MM.1S (cell line): ENCODE measurements around the gene SPTBN1.

Source experiments
- DNase-seq: peaks from one replicate; pipeline ENCODE4 v3.0.0-alpha.2; 2015
- H2AFZ ChIP-seq: fragments of 300-600 bp; sonication (generic); 2 replicates; pipeline ENCODE4 v1.6.0; 2016; ENCODE audit warnings: antibody characterized with exemption, low read length
- H3F3A ChIP-seq: fragments of 300-600 bp; sonication (generic); 2 replicates; pipeline ENCODE4 v1.6.1; 2016; ENCODE audit warnings: mild to moderate bottlenecking, antibody characterized with exemption, low read length, moderate library complexity, mixed read lengths; ENCODE audit not compliant: insufficient read depth
- H3K27ac ChIP-seq: fragments of 300-600 bp; sonication (generic); 2 replicates; pipeline ENCODE4 v1.5.1; 2016; ENCODE audit warnings: mild to moderate bottlenecking, low read length
- H3K27me3 ChIP-seq: fragments of 300-600 bp; sonication (generic); replicated peaks from 2 replicates; pipeline ENCODE4 v1.6.0; 2016; ENCODE audit warnings: low read length; ENCODE audit not compliant: insufficient read depth
- H3K36me3 ChIP-seq: fragments of 300-600 bp; sonication (generic); replicated peaks from 2 replicates; pipeline ENCODE4 v1.6.1; 2016; ENCODE audit warnings: mild to moderate bottlenecking, low read length, mixed read lengths; ENCODE audit not compliant: insufficient read depth
- H3K4me1 ChIP-seq: fragments of 300-600 bp; sonication (generic); 2 replicates; pipeline ENCODE4 v1.6.1; 2016; ENCODE audit warnings: low read length, mixed read lengths
- H3K4me2 ChIP-seq: fragments of 300-600 bp; sonication (generic); 2 replicates; pipeline ENCODE4 v1.6.0; 2016; ENCODE audit warnings: low read depth, low read length
- H3K4me3 ChIP-seq: fragments of 300-600 bp; sonication (generic); 2 replicates; pipeline ENCODE4 v1.5.1; 2016; ENCODE audit warnings: low read length, mixed read lengths
- H3K79me2 ChIP-seq: fragments of 300-600 bp; sonication (generic); 2 replicates; pipeline ENCODE4 v1.6.1; 2016; ENCODE audit warnings: mixed run types, low read length, mixed read lengths
- H3K9ac ChIP-seq: fragments of 300-600 bp; sonication (generic); 2 replicates; pipeline ENCODE4 v1.6.1; 2016; ENCODE audit warnings: low read length, mixed read lengths
- H3K9me2 ChIP-seq: fragments of 300-600 bp; sonication (generic); replicated peaks from 2 replicates; pipeline ENCODE4 v1.6.1; 2016; ENCODE audit warnings: mild to moderate bottlenecking, low read length, mixed read lengths; ENCODE audit not compliant: insufficient read depth
- H3K9me3 ChIP-seq: fragments of 300-600 bp; sonication (generic); replicated peaks from 2 replicates; pipeline ENCODE4 v1.6.1; 2016; ENCODE audit warnings: mild to moderate bottlenecking, low read length, mixed read lengths; ENCODE audit not compliant: insufficient read depth
- H4K20me1 ChIP-seq: fragments of 300-600 bp; sonication (generic); 2 replicates; pipeline ENCODE4 v1.6.1; 2016; ENCODE audit warnings: mild to moderate bottlenecking, low read length, moderate library complexity, mixed read lengths; ENCODE audit not compliant: insufficient read depth
- EZH2 ChIP-seq: fragments of 300-600 bp; sonication (generic); optimal IDR thresholded peaks from 2 replicates; pipeline ENCODE3; 2017; ENCODE audit warnings: low read depth, mild to moderate bottlenecking, antibody characterized with exemption, low read length, mixed read lengths
- EZH2phosphoT487 ChIP-seq: fragments of 300-600 bp; sonication (generic); IDR thresholded peaks from 2 replicates; pipeline ENCODE4 v1.6.1; 2018; ENCODE audit warnings: antibody characterized with exemption, low read length
- TF ChIP-seq, protein P1 (sequence below): fragments of 300-600 bp; sonication (generic); IDR thresholded peaks from 2 replicates; pipeline ENCODE4 v1.5.1; 2016; ENCODE audit warnings: antibody characterized with exemption, low read length, mixed read lengths

SPTBN1 gene

DNA sequence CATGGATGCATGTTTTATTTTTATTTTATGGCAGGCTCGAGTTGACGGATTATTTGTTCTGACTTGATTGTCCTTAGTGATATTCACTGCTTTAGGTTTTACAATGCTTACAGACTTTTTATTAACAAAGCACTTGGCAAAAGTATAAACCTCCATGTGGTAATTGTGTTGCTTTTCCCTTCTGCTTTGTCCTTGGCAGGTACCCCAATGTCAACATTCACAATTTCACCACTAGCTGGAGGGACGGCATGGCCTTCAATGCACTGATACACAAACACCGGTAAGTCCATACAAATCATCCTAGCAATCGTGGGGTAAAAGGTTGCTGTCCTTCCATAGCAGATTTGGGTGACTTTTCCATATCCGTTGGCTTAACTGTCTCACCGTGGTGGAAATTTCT is 161.3 kb downstream of the SPTBN1 start:
- no peak overlapping the region for H2AFZ ChIP-seq

DNA sequence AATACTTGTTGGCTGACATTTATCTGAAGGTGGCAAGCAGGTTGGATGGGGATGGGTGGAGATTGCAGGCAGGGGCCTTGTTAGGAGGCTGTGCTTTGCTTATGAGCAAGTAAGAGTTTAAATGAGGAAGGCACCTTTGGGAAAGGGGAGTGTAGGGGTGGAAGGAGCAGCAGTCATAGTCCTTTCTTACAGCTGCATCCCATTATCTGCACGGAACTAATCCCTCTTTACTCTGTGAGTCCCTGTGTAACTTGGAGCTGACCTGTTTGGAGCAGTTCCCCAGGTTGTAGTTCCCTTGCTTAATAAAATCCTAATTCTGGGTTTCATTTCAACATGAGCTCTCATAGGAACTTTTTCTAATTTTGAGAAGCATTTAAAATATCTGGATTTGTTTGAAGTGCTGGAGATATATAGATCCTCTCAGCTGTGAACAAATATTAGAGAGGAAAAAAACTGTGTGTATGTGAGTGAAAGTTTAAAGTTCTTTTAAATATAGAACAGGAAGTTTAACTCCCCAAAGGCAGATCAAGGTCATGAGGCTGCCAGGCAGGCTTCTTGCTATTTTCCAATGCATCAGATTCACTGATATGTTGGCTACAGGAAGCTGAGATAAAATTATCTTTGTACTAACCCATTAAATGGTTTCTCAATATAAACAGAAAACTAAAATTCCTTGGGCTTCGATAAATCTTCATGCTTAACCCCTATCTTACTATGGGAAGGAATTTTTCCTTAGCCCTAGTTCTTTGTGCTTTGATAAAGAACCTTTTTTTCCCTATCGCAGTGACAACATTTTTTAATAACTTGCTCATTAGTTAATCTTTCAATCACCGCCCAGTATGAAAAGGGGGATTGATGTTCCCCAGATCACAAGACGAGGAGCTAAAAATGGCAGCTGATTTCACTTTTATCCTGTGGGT is 162.8 kb downstream of the SPTBN1 start:
- TF ChIP-seq EZH2phosphoT487: no peak
- TF ChIP-seq, protein P1, sequence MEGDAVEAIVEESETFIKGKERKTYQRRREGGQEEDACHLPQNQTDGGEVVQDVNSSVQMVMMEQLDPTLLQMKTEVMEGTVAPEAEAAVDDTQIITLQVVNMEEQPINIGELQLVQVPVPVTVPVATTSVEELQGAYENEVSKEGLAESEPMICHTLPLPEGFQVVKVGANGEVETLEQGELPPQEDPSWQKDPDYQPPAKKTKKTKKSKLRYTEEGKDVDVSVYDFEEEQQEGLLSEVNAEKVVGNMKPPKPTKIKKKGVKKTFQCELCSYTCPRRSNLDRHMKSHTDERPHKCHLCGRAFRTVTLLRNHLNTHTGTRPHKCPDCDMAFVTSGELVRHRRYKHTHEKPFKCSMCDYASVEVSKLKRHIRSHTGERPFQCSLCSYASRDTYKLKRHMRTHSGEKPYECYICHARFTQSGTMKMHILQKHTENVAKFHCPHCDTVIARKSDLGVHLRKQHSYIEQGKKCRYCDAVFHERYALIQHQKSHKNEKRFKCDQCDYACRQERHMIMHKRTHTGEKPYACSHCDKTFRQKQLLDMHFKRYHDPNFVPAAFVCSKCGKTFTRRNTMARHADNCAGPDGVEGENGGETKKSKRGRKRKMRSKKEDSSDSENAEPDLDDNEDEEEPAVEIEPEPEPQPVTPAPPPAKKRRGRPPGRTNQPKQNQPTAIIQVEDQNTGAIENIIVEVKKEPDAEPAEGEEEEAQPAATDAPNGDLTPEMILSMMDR: no peak
- no peak for TF ChIP-seq EZH2
- no peaks in the 10 kb centered on the region for H3F3A ChIP-seq
- peaks cover 45% of the 10 kb centered on the region for H3K36me3 ChIP-seq
- no peak overlapping the region for H3K4me2 ChIP-seq
- no peak overlapping the region for H3K9ac ChIP-seq
- peaks cover 98% of the 10 kb centered on the region for H3K79me2 ChIP-seq
- H3K27me3 ChIP-seq: no peaks in the 10 kb centered on the region
- H3K27ac ChIP-seq: no peak overlapping the region
- no peak for DNase-seq
- no peak overlapping the region for H2AFZ ChIP-seq
- peaks cover 14% of the 10 kb centered on the region; the same call in 1 of the 2 replicates for H3K4me1 ChIP-seq
- no peaks in the 10 kb centered on the region for H3K9me3 ChIP-seq
- H3K9me2 ChIP-seq: no peaks in the 10 kb centered on the region
- H4K20me1 ChIP-seq: peaks cover 7% of the 10 kb centered on the region; the same call in 1 of the 2 replicates
- no peak overlapping the region for H3K4me3 ChIP-seq

More for the DNA sequence above, 161.3 kb downstream of the SPTBN1 start:
- Histone ChIP-seq H3K9ac (no peak overlapping the region), H3K4me3 (no peak overlapping the region), H3K36me3 (peaks cover 38% of the 10 kb centered on the region), H3K4me1 (peaks cover 14% of the 10 kb centered on the region; the same call in 1 of the 2 replicates), H3K9me3 (no peaks in the 10 kb centered on the region), H3F3A (no peaks in the 10 kb centered on the region), H4K20me1 (peaks cover 14% of the 10 kb centered on the region; the same call in 1 of the 2 replicates), H3K27me3 (no peaks in the 10 kb centered on the region), H3K27ac (no peak overlapping the region), H3K79me2 (peaks cover 98% of the 10 kb centered on the region), H3K9me2 (no peaks in the 10 kb centered on the region), H3K4me2 (no peak overlapping the region)
- DNase-seq: no peak
- no peak for TF ChIP-seq EZH2phosphoT487
- TF ChIP-seq, protein P1: no peak
- no peak for TF ChIP-seq EZH2

DNA sequence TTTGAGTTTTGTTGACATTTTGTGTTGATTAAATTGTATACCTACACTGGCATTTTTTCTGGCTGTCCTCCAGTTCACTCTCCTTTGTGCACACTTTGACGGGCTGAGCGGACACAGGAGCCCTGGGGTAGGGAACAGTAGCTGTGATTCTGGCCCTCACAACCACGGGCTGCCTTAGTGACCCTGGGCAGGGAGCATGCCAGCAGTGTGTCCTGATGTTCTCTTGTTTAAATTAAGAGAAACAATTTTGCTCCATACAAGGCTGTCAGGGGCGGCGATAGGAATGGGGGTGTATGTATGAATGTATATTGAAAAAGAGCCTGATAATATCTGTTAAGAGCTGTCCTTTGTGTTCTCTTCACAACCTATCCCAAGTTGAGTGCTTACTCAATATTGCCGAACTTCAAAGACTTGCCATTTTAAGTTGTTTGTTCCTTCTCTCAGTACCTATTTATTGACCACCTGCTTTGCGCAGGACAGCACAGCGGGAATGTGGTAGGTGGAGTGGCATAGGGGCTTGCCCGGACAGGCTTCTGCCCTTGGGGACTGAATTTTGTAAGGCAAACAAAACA is 163.6 kb downstream of the SPTBN1 start:
- Histone ChIP-seq H3K27ac (no peak overlapping the region), H3K9ac (no peak overlapping the region), H3K9me2 (no peaks in the 10 kb centered on the region), H3K4me1 (peaks cover 14% of the 10 kb centered on the region; the same call in 1 of the 2 replicates), H3K79me2 (peaks cover 97% of the 10 kb centered on the region), H3K9me3 (no peaks in the 10 kb centered on the region), H3K27me3 (no peaks in the 10 kb centered on the region), H3K4me2 (no peak overlapping the region), H2AFZ (no peak overlapping the region), H3F3A (no peaks in the 10 kb centered on the region), H3K4me3 (no peak overlapping the region), H3K36me3 (peaks cover 52% of the 10 kb centered on the region), H4K20me1 (peaks cover 7% of the 10 kb centered on the region; the same call in 1 of the 2 replicates)
- no peak for DNase-seq
- no peak for TF ChIP-seq EZH2phosphoT487
- TF ChIP-seq EZH2: no peak
- TF ChIP-seq, protein P1: no peak
